Measurements from ENCODE around the gene KAZN. TPM values are rescaled to one million over a fixed set of nuclear protein-coding genes. Genes with fewer than 3 reads are reported as not detected.

The KAZN gene
- polyA plus RNA-seq, 1 donor (not counting 4 experiments of a cell fraction or from before 2014, with no cell fraction given), result 5.9 TPM

DNA sequence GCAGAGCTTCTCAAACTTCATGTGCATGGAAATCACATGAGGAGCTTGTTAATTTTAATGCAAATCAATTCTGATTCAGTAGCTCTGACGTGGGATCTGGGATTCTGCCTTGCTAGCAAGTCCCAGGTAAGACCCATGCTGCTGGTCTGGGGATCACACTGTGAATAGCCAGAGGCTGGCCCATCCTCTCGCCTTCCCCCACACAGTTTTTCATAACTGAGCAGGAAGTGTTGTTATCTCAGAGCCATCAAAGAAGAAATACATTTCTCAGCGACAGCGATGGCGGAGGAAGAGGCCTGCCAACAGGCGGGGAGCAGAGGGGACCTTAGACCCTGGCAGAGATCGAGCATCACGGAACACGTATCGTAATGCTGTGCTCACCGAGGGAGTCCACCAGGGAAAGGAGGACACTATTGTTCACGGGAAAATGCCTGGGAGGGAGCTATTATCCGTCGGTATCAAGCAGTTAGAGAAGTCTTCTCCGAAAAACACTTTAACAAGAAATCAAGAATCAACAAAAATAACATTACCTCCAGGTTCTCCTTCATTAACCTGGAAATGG, 286.2 kb downstream of the KAZN start:
- Histone ChIP-seq H3K27ac (ENCODE audit: control insufficient read depth, insufficient read depth, low read length) (no peak overlapping the region), H3K4me2 (ENCODE audit: control insufficient read depth, extremely low read depth, insufficient read depth, low read depth, low read length) (no peak overlapping the region), H3K9me3 (ENCODE audit: control insufficient read depth, low read depth, low read length) (no peaks in the 10 kb centered on the region), H3K9ac (ENCODE audit: control insufficient read depth, extremely low read depth, insufficient read depth, low read length) (no peak overlapping the region), H3K79me2 (ENCODE audit: control insufficient read depth, insufficient read depth, low read length) (no peaks in the 10 kb centered on the region), H3K9me1 (ENCODE audit: control insufficient read depth, extremely low read depth, insufficient read depth, low read length) (no peaks in the 10 kb centered on the region), H3K4me3 (ENCODE audit: control insufficient read depth in 2 of 3, extremely low read depth in 1 of 3, insufficient read depth in 2 of 3, low read depth in 1 of 3, low read length in 3 of 3) (no peak overlapping the region), H3K27me3 (ENCODE audit: control insufficient read depth, extremely low read depth, insufficient read depth, low read length) (no peaks in the 10 kb centered on the region), H3K4me1 (ENCODE audit: control insufficient read depth, extremely low read depth, insufficient read depth, low read length) (peaks cover 21% of the 10 kb centered on the region), H2AFZ (ENCODE audit: control insufficient read depth, low read length) (no peak overlapping the region), H4K20me1 (ENCODE audit: control insufficient read depth, extremely low read depth, insufficient read depth, low read length) (no peaks in the 10 kb centered on the region), H3K36me3 (ENCODE audit: control insufficient read depth in 2 of 2, extremely low read depth in 1 of 2, insufficient read depth in 2 of 2, low read length in 2 of 2) (no peaks in the 10 kb centered on the region)
- DNase-seq (ENCODE audit: low read depth, low spot score) (no peak), FAIRE-seq (no peak)
- dilution Hi-C loops (cut with MboI; ENCODE audit: extremely low pct_ligation_motif_present, low sequenced_read_pairs), result no loop called here
- no peak for TF ChIP-seq EZH2 (IDR thresholded peaks at IDR 0.05; ENCODE audit: low read length)
- TF ChIP-seq, protein P1, sequence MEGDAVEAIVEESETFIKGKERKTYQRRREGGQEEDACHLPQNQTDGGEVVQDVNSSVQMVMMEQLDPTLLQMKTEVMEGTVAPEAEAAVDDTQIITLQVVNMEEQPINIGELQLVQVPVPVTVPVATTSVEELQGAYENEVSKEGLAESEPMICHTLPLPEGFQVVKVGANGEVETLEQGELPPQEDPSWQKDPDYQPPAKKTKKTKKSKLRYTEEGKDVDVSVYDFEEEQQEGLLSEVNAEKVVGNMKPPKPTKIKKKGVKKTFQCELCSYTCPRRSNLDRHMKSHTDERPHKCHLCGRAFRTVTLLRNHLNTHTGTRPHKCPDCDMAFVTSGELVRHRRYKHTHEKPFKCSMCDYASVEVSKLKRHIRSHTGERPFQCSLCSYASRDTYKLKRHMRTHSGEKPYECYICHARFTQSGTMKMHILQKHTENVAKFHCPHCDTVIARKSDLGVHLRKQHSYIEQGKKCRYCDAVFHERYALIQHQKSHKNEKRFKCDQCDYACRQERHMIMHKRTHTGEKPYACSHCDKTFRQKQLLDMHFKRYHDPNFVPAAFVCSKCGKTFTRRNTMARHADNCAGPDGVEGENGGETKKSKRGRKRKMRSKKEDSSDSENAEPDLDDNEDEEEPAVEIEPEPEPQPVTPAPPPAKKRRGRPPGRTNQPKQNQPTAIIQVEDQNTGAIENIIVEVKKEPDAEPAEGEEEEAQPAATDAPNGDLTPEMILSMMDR (optimal IDR thresholded peaks at IDR 0.05 in 1 of 3, IDR thresholded peaks at IDR 0.05 in 1 of 3, conservative IDR thresholded peaks at IDR 0.05 in 1 of 3; ENCODE audit: extremely low read depth in 1 of 3, insufficient read depth in 2 of 3, low read length in 3 of 3), result no peak

DNA sequence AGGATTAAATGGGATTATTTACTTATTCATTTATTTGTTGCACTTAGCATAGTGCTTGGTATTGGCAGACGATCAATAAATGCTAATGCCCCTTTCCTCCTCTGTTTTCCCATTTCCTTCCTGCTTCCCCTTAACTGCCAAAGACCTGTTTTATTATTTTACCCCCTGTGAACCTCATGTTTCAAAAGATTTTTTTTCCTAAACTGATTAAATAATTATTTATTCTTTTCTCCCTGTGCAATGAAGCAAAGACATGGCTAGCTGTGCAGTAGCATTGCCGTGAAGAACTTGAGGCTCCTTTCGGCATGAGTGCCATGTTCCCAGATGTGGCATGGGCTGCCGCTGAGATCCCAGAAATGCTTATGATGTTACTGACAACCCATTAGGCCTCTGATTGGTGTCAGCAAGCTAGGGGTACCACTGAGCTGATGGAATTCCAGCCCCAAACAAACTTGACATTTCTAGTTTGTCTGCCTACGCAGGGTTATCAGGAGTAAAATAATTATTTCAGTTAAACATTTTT, 288.6 kb downstream of the KAZN start:
- no peak overlapping the region for H2AFZ ChIP-seq (ENCODE audit: control insufficient read depth, low read length)
- H3K27me3 ChIP-seq (ENCODE audit: control insufficient read depth, extremely low read depth, insufficient read depth, low read length), result peaks cover 4% of the 10 kb centered on the region
- no peak for TF ChIP-seq EZH2 (IDR thresholded peaks at IDR 0.05; ENCODE audit: low read length)
- TF ChIP-seq, protein P1 (optimal IDR thresholded peaks at IDR 0.05 in 1 of 3, IDR thresholded peaks at IDR 0.05 in 1 of 3, conservative IDR thresholded peaks at IDR 0.05 in 1 of 3; ENCODE audit: extremely low read depth in 1 of 3, insufficient read depth in 2 of 3, low read length in 3 of 3), result no peak
- DNase-seq (ENCODE audit: low read depth, low spot score) (no peak), FAIRE-seq (no peak)
- no peaks in the 10 kb centered on the region for H3K79me2 ChIP-seq (ENCODE audit: control insufficient read depth, insufficient read depth, low read length)
- H3K36me3 ChIP-seq (ENCODE audit: control insufficient read depth in 2 of 2, extremely low read depth in 1 of 2, insufficient read depth in 2 of 2, low read length in 2 of 2), result no peaks in the 10 kb centered on the region
- H4K20me1 ChIP-seq (ENCODE audit: control insufficient read depth, extremely low read depth, insufficient read depth, low read length), result no peaks in the 10 kb centered on the region
- dilution Hi-C loops (cut with MboI; ENCODE audit: extremely low pct_ligation_motif_present, low sequenced_read_pairs), result no loop called here
- no peaks in the 10 kb centered on the region for H3K9me3 ChIP-seq (ENCODE audit: control insufficient read depth, low read depth, low read length)
- peaks cover 3% of the 10 kb centered on the region for H3K4me1 ChIP-seq (ENCODE audit: control insufficient read depth, extremely low read depth, insufficient read depth, low read length)
- no peak overlapping the region for H3K4me2 ChIP-seq (ENCODE audit: control insufficient read depth, extremely low read depth, insufficient read depth, low read depth, low read length)
- no peak overlapping the region for H3K27ac ChIP-seq (ENCODE audit: control insufficient read depth, insufficient read depth, low read length)
- no peaks in the 10 kb centered on the region for H3K9me1 ChIP-seq (ENCODE audit: control insufficient read depth, extremely low read depth, insufficient read depth, low read length)
- no peak overlapping the region for H3K9ac ChIP-seq (ENCODE audit: control insufficient read depth, extremely low read depth, insufficient read depth, low read length)
- H3K4me3 ChIP-seq (ENCODE audit: control insufficient read depth in 2 of 3, extremely low read depth in 1 of 3, insufficient read depth in 2 of 3, low read depth in 1 of 3, low read length in 3 of 3), result no peak overlapping the region
